Measurements from ENCODE around the gene CD300E.

Gene CD300E

GRCh38 chr17:74592087-74592990 lies 31.2 kb downstream of the CD300E start, which contains the start of gene CD300LD:
CD300LD (minus strand) TSS chr17:74592283; CDS start chr17:74592202, 81 bp downstream.
- Histone ChIP-seq H3K36me3 (ENCODE audit: low read depth) (no peaks in the 10 kb centered on the region), H3K27ac (ENCODE audit: poor library complexity, severe bottlenecking) (no peak within 1 kb of the TSS), H3K27me3 (ENCODE audit: insufficient read depth, poor library complexity, severe bottlenecking) (no peaks in the 10 kb centered on the region), H3K4me1 (ENCODE audit: insufficient read depth, poor library complexity, severe bottlenecking) (no peaks in the 10 kb centered on the region), H3K9me3 (ENCODE audit: severe bottlenecking) (no peaks in the 10 kb centered on the region), H3K4me3 (ENCODE audit: severe bottlenecking) (no peak within 1 kb of the TSS)
- TF ChIP-seq, protein P1, sequence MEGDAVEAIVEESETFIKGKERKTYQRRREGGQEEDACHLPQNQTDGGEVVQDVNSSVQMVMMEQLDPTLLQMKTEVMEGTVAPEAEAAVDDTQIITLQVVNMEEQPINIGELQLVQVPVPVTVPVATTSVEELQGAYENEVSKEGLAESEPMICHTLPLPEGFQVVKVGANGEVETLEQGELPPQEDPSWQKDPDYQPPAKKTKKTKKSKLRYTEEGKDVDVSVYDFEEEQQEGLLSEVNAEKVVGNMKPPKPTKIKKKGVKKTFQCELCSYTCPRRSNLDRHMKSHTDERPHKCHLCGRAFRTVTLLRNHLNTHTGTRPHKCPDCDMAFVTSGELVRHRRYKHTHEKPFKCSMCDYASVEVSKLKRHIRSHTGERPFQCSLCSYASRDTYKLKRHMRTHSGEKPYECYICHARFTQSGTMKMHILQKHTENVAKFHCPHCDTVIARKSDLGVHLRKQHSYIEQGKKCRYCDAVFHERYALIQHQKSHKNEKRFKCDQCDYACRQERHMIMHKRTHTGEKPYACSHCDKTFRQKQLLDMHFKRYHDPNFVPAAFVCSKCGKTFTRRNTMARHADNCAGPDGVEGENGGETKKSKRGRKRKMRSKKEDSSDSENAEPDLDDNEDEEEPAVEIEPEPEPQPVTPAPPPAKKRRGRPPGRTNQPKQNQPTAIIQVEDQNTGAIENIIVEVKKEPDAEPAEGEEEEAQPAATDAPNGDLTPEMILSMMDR (IDR thresholded peaks at IDR 0.05; ENCODE audit: poor library complexity, severe bottlenecking), result no peak
- ATAC-seq (ENCODE audit: low read depth) (peak; percentile 29; the same call in 2 of the 3 replicates), DNase-seq (ENCODE audit: low spot score) (no peak)

- H3K4me3 ChIP-seq (ENCODE audit: severe bottlenecking), result no peak overlapping the region
These were observed 32.0 kb downstream of the CD300E start for GRCh38 chr17:74591503-74591902.

GRCh38 chr17:74585711-74586110 lies 37.8 kb downstream of the CD300E start:
- H3K36me3 ChIP-seq (ENCODE audit: low read depth), result no peaks in the 10 kb centered on the region
- no peaks in the 10 kb centered on the region for H3K4me1 ChIP-seq (ENCODE audit: insufficient read depth, poor library complexity, severe bottlenecking)
- H3K9me3 ChIP-seq (ENCODE audit: severe bottlenecking), result no peaks in the 10 kb centered on the region
- no peaks in the 10 kb centered on the region for H3K27me3 ChIP-seq (ENCODE audit: insufficient read depth, poor library complexity, severe bottlenecking)
- no peak for ATAC-seq (ENCODE audit: low read depth)
- H3K27ac ChIP-seq (ENCODE audit: poor library complexity, severe bottlenecking), result no peak overlapping the region
- no peak for DNase-seq (ENCODE audit: low spot score)
- TF ChIP-seq, protein P1 (IDR thresholded peaks at IDR 0.05; ENCODE audit: poor library complexity, severe bottlenecking), result no peak
- no peak overlapping the region for H3K4me3 ChIP-seq (ENCODE audit: severe bottlenecking)

More at GRCh38 chr17:74591503-74591902, 32.0 kb downstream of the CD300E start:
- ATAC-seq (ENCODE audit: low read depth) (no peak), DNase-seq (ENCODE audit: low spot score) (no peak)
- Histone ChIP-seq H3K36me3 (ENCODE audit: low read depth) (no peaks in the 10 kb centered on the region), H3K9me3 (ENCODE audit: severe bottlenecking) (no peaks in the 10 kb centered on the region), H3K4me1 (ENCODE audit: insufficient read depth, poor library complexity, severe bottlenecking) (no peaks in the 10 kb centered on the region), H3K27ac (ENCODE audit: poor library complexity, severe bottlenecking) (no peak overlapping the region), H3K27me3 (ENCODE audit: insufficient read depth, poor library complexity, severe bottlenecking) (no peaks in the 10 kb centered on the region)
- TF ChIP-seq, protein P1 (IDR thresholded peaks at IDR 0.05; ENCODE audit: poor library complexity, severe bottlenecking), result no peak

DNA sequence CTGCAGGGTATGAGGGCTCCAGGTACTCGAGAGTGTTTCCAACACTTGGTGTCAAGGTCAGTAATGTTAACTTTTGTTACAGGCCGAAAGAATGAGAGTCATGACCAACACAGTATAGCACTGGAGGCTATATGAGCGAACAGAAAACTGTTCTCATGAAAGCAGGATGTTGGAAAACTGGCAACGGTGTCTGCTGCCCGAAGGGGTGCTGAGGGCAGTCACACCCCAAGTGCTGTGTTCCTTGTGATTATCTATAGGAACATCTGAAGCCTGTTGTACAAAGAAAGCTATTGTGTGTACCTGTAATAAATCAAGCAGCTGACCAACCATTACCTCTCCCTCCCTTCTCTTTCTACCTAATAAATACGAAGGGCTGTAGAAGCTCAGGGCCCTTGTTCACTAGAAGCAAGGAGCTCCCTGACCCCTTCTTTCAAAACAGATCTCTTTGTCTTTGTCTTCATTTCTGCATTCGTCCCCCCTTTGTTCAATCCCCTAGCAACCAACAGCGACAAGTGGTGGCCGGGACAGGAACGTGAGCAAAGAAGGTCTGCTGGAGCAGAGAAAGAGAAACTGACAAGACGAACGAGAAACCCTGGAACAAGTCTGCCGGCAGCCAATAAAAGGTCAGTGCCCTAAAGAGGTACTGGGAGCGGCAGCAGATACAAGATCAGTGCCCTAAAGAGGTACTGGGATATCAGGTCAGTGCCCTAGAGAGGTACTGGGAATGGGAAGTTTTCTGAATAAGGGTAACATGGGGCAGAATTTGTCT lies 39.1 kb downstream of the CD300E start:
- Histone ChIP-seq H3K4me1 (ENCODE audit: insufficient read depth, poor library complexity, severe bottlenecking) (no peaks in the 10 kb centered on the region), H3K27ac (ENCODE audit: poor library complexity, severe bottlenecking) (no peak overlapping the region), H3K27me3 (ENCODE audit: insufficient read depth, poor library complexity, severe bottlenecking) (no peaks in the 10 kb centered on the region), H3K4me3 (ENCODE audit: severe bottlenecking) (no peak overlapping the region), H3K9me3 (ENCODE audit: severe bottlenecking) (no peaks in the 10 kb centered on the region), H3K36me3 (ENCODE audit: low read depth) (no peaks in the 10 kb centered on the region)
- DNase-seq (ENCODE audit: low spot score), result no peak
- ATAC-seq (ENCODE audit: low read depth), result no peak
- TF ChIP-seq, protein P1 (IDR thresholded peaks at IDR 0.05; ENCODE audit: poor library complexity, severe bottlenecking), result no peak

Measured in RWPE2 (cell line).